ENCODE data around the gene HOXD10. TPM values are rescaled to one million over a fixed set of nuclear protein-coding genes. Genes with fewer than 3 reads are reported as not detected.

HOXD10 gene
- polyA plus RNA-seq, 10 donors: 0.15 to 0.78 (median 0.28) TPM

DNA sequence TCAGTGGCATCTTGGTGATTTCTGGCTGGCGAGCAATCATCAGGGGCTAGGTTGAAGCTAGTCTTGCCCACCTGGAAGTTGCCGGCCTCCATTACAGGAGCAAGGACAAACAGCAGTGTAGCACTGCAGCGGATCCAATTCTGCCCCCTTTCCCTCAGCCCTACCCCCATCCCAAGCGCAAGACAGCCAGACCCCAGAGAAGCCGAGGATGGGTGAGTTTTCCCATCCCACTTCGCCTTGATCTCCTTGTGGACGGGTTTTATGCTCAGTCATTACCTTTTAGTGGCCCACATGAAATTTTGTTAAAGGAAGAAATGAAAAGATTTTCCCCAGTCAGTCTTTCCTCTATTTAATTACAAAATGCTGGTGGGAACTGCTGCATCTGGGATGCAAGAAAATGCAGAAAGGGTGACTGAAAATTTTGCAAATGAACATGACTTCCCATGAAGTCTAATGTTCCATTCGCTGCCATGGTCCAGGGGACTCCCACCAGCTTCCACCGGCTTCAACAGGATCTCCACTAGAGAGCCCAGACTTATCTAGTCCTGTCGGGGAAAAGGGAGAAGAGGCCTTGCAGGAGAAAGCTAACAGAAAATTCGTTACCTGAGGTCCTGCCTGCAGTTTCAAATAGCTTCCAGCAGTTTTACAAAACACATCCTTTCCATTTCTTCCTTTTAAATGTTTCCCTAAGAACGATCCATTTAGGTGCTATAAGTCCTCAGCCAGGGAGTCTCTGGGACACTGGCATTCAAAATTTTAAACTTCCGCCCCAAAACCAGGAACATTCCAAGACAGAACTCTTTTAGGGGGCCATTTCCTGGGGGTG lies 4.0 kb downstream of the HOXD10 start:
- DNase-seq: no peak

GRCh38 chr2:176121190-176122051 lies 4.8 kb downstream of the HOXD10 start:
- no peak for DNase-seq

GRCh38 chr2:176122052-176122682 lies 5.6 kb downstream of the HOXD10 start:
- DNase-seq: peak in 2 of 3 donors; percentile 61 to 85

GRCh38 chr2:176122683-176123410 lies 6.3 kb downstream of the HOXD10 start, which contains the start of gene HOXD9:
HOXD9 (plus strand) TSS chr2:176122719; CDS start chr2:176122769, 50 bp downstream.
- DNase-seq: peak in 2 of 3 donors; percentile 86 to 96

DNA sequence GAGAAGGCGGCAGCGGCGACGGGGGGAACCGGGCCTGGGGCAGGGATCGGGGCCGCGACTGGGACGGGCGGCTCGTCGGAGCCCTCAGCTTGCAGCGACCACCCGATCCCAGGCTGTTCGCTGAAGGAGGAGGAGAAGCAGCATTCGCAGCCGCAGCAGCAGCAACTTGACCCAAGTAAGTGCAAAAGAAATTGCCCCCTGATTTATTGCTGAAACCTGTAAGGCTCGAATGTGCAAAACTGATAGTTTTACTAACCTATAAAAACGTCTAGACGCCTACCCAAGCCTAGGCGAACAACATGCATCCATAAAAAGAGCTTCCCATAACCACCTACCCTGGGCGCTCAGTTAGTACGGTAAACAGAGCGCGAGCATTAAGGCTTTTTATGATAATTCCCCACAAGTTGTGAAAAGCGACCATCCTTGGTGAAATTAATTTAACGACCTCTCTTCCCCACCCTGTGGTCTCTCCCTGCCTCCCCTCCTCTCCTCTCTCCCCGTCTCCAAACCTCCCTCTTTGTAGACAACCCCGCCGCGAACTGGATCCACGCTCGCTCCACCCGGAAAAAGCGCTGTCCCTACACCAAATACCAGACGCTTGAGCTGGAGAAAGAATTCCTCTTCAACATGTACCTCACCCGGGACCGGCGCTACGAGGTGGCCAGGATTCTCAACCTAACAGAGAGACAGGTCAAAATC lies 7.0 kb downstream of the HOXD10 start:
- peak in 1 of 3 donors; percentile 84 for DNase-seq

- DNase-seq: no peak
These were observed 7.8 kb downstream of the HOXD10 start for GRCh38 chr2:176124110-176124946.

DNA sequence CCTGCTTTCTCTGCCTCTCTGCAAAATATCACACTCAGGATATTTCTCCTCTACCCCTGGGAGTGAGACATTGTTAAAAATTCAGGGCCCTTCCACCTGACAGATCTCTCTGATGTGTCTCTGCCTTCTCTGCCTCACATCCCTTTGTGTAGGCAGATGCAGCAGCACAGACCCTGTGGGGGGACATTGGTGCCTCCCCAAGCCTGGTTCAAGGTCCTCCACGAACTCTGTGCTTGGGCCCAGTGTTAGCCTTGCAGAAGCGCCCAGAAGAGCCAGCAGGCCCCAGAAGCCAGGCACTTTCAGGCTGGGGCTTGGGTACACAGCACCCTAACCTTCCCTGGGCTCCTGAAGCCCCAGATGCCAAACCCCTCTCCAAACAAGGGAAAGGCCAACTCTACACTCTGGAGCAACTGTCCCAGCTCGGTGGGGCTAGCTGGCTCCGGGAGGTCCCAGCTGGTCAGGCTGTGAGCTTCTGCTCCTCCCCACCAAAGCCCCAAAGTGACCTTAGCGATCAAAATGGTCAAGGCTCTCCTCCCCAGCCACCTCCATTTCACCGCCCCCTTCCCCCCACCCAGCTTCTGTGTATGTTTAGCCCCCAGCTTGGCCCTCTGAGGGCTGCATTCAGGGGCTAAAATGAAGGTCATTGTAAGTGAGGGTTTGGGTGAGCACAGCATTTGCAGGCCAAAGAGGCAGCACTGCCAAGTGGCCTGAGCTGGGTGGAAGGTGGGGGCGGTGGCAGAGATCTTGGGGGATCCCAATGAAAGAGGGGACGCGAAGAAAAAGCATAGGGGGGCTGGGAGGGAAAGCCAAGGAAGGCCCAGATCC lies 8.6 kb downstream of the HOXD10 start:
- DNase-seq: no peak

- no peak for DNase-seq
These were observed 9.1 kb downstream of the HOXD10 start for GRCh38 chr2:176125772-176126054.

GRCh38 chr2:176126929-176127773 lies 10.6 kb downstream of the HOXD10 start:
- DNase-seq: peak in 2 of 3 donors; percentile 87 to 88

DNA sequence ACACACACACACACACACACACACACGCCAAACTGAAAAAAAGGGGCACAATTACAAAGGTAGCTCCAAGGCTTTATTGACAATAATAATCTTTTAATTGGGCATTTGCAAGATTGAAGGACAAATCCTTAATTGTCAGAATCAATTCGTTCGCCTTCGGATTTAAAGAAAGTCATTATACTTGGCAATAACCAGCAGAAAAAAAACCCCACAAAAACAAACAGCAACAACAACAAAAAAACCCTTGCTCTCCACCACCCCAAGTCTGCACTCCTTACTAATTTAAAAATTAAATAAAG lies 11.1 kb downstream of the HOXD10 start:
- DNase-seq: no peak

GRCh38 chr2:176128172-176128981 lies 11.8 kb downstream of the HOXD10 start:
- DNase-seq: peak in 2 of 3 donors; percentile 76 to 93

DNA sequence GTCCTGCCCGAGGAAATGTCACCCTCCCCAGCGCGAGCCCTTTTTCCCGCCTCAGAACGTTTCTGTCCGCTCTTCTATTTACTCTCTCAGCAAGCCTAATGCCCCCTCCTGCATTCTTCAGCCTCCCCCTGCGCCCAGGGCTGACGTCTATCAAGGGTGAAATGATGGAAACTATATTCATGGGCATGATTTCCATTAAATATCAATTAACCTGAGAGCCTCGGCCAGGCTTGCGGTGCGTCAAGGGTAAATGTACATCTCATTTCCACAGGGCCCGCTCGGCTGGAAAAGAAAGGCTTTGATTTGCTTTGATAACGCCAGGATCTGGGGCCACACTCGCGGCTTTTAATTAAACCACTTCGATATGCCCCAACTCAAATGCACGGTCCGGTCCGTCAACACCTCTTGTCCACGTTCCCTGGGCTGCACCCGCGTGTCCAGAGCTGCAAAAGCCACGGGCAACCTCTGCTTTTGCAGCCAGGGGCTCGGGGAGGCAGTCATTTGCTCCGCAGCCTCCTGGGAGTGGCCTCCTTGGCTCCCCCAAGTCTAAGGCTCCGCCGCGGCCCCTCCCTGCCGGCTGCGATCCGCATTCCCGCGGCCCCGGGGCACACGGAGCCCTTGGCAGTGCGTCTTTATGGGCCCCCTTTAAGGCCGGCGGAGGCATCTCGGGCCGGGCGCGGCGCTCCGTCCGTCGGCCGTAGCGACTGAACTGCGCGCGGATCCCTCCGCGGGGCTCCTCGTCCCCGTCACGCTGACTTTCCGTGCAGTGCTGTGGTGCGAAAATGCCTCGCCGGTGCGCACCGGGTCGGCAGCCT lies 12.6 kb downstream of the HOXD10 start, which contains the start of gene HOXD8:
TSS of gene HOXD8 (plus strand) at position 724 of the 815 bp plus-strand sequence. CDS start 662 bp downstream, outside the sequence.
- peak; percentile 92 to 96 (median 94) for DNase-seq

DNA sequence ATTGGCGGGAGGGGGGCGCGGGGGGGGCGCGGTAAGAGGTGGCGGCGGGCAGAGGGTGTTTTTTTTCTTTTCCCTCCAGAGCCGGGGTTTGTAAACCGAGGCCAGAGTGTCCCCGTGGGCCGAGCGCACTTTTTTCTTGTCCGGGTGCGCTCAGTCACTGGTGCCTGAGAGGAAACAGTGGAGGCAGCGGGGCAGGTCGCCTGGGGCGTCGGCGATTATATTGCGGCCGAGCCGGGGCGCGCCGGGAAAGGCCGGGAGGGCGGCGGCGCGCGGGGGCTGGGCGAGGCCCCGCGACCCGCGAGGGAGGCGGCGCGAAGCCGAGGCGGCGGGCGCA lies 13.2 kb downstream of the HOXD10 start:
- no peak for DNase-seq

- DNase-seq: peak in 2 of 3 donors; percentile 89 to 90
These were observed 13.8 kb downstream of the HOXD10 start for GRCh38 chr2:176130147-176130956.

Measured in muscle of back (tissue), 11 donors.